ENCODE data around the gene RGL1. TPM values are rescaled to one million over a fixed set of nuclear protein-coding genes. Genes with fewer than 3 reads are reported as not detected.

RGL1 gene
- total RNA-seq, 1 experiment from 2014 or later: 1.3 TPM

- TF ChIP-seq POLR2AphosphoS5 (IDR thresholded peaks at IDR 0.05; ENCODE audit: low read depth, low read length) (no peak), RAD21 (IDR thresholded peaks at IDR 0.05; ENCODE audit: low read depth) (peak; percentile 41), SRF (IDR thresholded peaks at IDR 0.05; ENCODE audit: low read depth) (no peak)
These were observed 151.8 kb downstream of the RGL1 start (continued) for GRCh38 chr1:183956559-183957188.

GRCh38 chr1:183957216-183957830, 152.4 kb downstream of the RGL1 start:
- Histone ChIP-seq H3K4me2 (ENCODE audit: low read length) (no peak overlapping the region; the same call in 1 of the 2 replicates), H3K4me1 (ENCODE audit: control insufficient read depth in 1 of 2, insufficient read depth in 2 of 2, low read length in 2 of 2) (peaks cover 0 to 11% of the 10 kb centered on the region in 2 experiments; a peak in 2 of 4 replicates), H3K27me3 (ENCODE audit: insufficient read depth, low read length) (no peaks in the 10 kb centered on the region), H3K9me3 (ENCODE audit: control insufficient read depth in 1 of 2, insufficient read depth in 1 of 2, low read depth in 1 of 2, low read length in 2 of 2) (no peaks in the 10 kb centered on the region), H3K27ac (ENCODE audit: low read depth, low read length) (no peak overlapping the region), H3K4me3 (replicated peaks in 1 of 2; ENCODE audit: low read depth in 1 of 2, low read length in 2 of 2) (no peak overlapping the region), H3K79me2 (ENCODE audit: insufficient read depth, low read length) (no peaks in the 10 kb centered on the region), H3K9me2 (ENCODE audit: insufficient read depth) (no peaks in the 10 kb centered on the region), H4K20me1 (ENCODE audit: insufficient read depth) (no peaks in the 10 kb centered on the region), H2AFZ (ENCODE audit: low read depth, low read length, poor library complexity, severe bottlenecking) (peak overlapping the region; percentile 89), H3K36me3 (ENCODE audit: control insufficient read depth in 1 of 2, insufficient read depth in 2 of 2, low read length in 2 of 2) (no peaks in the 10 kb centered on the region), H3K9ac (ENCODE audit: low read length) (no peak overlapping the region)
- RAD21 ChIA-PET (ENCODE audit: low non-redundant PET in 1 of 2, low total read pairs in 2 of 2, uncharacterized antibody in 2 of 2, unreplicated experiment in 2 of 2): no interaction called here
- DNase-seq (ENCODE audit: low read depth, low spot score) (no peak), ATAC-seq (no peak)
- no TSS peak for BruUV-seq (replicated peaks)
- CTCF ChIA-PET: interaction anchor here (0.6 kb wide), 1 partner anchor 15 kb away, joined by 3 read pairs; no protein-coding TSS in a partner anchor
- POLR2A ChIA-PET: interaction anchor here (0.6 to 1.2 kb wide), 2 partner anchors 11 to 89 kb away, joined by 3 read pairs; no protein-coding TSS in a partner anchor
- TF ChIP-seq EZH2 (IDR thresholded peaks at IDR 0.05): no peak
- TF ChIP-seq ZFX (IDR thresholded peaks at IDR 0.05): no peak
- TF ChIP-seq YY1 (IDR thresholded peaks at IDR 0.05; ENCODE audit: extremely low read depth, insufficient replicate concordance, low read depth, low read length): no peak
- no peak for TF ChIP-seq RAD21 (IDR thresholded peaks at IDR 0.05; ENCODE audit: low read depth)
- TF ChIP-seq MAX (IDR thresholded peaks at IDR 0.05): no peak
- no peak for TF ChIP-seq ELF1 (IDR thresholded peaks at IDR 0.05; ENCODE audit: borderline replicate concordance, low read depth)
- TF ChIP-seq EZH2phosphoT487 (IDR thresholded peaks at IDR 0.05; ENCODE audit: borderline replicate concordance): no peak
- TF ChIP-seq REST (IDR thresholded peaks at IDR 0.05; ENCODE audit: low read depth): no peak
- intact Hi-C loops (cut with micrococcal nuclease): no loop called here
